SW480 (cell line): ENCODE measurements around the gene NUP133.
"Not testable (repeated sequence)": the region's sequence is repeated elsewhere in the genome, so short reads cannot be mapped to it uniquely, and the experiment has no call there.

ENCODE experiments used
- DNase-seq: peaks from one replicate; pipeline ENCODE4 v3.0.0-alpha.2; 2016; ENCODE audit warnings: low spot score

Gene NUP133

DNA sequence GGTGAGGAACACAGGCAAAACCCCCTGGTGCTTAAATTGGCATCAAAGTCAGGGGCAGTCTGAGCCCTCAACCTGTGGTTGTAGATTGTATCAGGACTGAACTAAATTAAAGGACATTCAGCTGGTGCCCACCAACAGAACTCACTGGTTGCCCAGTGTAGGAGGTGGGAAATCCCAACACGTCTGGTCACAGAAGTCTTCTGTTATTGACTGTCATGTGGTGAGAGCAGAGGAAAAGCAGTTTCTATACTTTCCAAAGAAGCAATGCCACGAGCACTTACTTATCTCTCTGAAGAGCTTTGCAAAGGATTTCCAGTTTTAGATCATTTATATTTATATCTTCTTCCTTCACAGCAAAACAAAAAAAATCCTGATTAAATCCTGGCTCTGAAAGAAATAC, 59.3 kb downstream of the NUP133 start:
- DNase-seq: no peak

DNA sequence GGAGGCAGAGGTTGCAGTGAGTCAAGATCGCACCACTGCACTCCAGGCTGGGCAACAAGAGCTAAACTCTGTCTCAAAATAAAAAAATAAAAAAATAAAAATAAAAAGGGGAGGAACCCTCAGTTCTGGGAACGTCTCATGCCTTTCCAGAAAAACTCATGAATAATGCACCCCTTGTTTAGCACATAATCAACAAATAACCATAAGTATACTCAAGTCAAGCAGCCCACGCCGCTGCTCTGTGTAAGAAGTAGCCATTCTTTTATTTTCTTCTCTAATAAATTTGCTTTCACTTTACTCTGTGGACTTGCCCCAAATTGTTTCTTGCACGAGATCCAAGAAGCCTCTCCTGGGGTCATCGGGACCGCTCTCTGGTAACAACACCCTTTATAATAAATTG, 59.8 kb downstream of the NUP133 start:
- no peak for DNase-seq

DNA sequence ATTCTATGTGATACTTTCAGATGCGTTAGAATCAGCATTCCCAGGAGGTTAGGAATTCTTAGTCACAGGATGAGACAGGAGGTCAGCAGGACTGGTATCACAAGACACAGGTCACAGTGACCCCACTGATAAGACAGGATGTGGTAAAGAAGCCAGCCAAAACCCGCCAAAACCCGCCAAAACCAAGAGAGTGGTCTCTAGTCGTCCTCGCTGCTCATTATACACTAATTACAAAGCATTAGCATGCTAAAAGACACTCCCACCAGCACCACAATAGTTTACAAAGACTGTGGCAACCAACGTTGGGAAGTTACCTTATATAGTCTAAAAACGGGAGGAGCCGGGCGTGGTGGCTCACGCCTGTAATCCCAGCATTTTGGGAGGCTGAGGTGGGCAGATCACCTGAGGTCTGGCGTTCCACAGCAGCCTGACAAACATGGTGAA, 60.3 kb downstream of the NUP133 start:
- no peak for DNase-seq

DNA sequence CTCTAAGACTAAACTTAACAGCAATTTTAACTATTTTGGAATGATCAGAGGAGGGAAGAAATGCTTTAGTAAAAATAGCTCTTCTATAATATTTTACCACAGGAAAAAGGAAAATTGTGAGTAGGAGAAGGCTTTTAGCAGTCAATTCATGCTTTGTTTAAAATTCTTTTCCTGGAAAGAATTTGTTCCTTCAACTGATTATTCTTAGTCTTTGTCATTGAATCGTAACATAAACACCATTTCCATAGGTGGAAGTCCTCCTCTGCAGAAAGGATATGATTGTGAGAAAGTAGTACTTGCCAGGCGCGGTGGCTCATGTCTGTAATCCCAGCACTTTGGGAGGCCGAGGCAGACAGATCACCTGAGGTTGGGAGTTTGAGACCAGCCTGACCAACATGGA, 62.3 kb downstream of the NUP133 start:
- no peak for DNase-seq

DNA sequence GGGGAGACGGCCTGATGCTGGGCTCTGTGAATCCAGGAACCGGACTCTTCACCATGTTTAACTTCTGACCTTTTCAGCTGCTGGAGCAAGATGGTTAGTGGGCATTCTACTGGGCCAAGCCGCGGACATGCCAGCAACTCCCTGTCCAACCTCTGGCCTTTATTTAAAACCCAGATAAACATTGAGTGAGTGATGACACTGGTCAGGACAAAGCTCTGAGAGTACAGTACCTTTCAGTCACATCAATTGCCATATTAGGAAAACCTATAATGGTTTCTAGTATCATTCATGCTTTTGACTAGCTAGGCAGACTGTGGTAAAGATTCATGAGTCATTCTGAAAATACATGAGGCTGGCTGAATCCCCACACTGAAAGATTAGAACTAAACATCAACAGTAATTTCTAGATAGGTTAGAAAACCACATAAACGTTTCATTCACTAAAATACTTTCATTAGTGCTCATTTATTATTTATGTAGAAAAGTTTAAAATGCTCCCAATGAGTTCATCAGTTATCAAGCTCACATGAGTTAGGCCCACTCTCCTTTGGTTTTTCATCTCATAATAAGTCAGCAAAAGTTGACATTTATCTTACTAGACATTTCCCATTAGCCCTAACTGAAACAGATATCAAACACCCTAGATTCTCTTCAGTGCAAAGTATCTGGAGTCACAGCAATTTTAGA, 67.1 kb downstream of the NUP133 start:
- DNase-seq: no peak

DNA sequence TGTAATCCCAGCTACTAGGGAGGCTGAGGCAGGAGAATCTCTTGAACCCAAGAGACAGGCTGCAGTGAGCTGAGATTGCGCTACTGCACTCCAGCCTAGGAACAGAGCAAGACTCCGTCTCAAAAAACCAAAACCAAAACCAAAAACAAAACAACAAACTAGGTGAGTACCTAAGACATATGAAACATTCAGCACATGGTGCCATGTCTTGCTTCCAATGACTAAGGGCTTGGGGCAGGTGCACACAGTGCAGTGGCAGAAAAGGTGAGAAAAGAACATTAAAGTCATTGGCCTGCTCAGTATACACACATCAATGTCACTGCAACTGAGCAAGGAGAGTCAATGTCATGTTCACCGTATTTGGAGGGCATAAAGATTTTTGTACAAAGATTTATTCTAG, 70.1 kb downstream of the NUP133 start:
- DNase-seq: no peak

DNA sequence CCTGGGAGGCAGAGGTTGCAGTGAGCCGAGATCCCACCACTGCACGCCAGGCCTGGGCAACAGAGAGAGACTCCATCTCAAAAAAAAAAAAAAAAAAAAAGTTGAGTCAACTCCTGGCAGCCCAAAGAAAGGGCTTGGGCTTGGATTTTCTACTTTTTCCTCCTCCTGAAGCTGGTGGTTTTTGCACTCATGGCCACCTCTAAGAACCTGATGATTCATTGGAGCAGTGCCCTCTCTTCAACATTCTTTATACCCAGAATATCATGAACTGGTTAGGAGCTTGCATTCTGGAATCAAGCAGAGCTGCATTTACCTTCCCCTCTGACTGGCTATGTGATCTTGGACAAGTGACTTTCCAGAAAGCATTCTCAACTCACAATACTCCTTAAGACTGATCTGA, 70.7 kb downstream of the NUP133 start:
- no peak for DNase-seq

DNA sequence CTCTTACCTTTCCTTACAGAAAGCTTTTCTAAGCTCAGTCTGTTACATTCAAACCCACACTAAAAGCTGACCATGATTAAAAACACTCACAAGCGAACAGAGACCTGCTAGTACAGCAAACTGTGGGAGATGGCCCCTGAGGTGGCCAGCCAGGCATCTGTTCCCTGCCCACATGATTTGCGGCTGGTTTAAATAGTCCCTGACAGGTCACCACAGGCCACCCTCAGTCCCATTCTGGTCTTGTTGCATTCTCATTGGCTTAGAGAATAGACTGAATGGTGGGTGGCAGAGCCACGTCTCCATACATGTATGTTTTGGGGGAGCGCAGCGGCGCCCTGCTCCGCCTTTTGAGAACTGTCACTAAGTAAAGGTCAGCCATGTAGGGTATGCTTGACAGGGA, 71.9 kb downstream of the NUP133 start:
- DNase-seq: no peak

DNA sequence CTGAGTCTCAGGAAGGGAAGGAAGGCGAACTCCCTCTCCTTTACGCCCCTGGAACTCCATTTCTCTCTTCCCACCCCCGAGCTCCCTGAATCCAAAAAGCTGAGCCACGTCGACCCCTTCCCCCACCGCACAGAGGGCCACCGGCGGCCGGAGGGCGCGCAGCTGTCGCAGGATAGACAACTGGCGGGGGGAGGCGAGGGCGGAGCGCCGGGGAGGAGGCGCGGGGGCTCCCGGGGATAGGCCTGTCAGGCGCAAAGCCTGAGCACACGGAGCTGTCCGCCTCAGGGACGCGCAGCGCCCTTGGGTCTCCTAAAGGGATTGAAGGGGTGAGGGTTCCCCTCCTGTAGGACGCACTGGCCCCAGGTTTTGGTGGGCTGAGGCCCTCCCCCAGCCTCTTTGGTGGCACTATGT, 73.5 kb downstream of the NUP133 start:
- no peak for DNase-seq

DNA sequence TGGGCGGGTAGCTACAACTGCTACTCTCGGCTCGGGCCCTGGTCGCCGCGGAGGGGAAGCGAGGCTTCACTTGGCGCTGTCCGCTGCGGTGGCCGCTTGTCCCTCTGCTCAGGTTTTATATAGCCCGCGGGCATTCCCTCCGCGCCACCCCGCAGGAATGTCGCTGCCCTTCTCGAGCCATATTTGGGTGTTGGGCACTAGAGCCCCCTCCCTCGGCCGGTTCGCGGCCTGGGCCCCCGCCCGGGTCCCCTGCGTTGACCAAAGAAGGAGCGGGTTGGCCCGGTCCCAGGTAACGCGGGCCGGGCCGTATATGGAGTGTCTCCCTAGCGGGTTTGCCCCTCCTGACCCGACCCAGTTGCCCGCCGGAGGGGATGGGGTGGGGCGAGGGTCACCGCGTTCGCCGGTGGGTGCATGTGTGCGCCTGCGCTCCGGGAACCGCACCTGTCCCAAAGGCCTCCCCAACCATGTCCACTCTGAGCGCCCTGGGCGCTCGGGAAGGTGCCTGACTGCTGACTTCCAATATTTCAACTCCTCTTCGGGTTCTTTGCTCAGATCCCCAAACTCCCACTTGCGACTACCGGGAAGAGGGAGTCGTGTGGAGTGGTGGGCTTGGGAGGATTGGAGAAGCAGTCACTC, 74.0 kb downstream of the NUP133 start, which contains the start of gene ACTA1:
Gene ACTA1 (minus strand): TSS at position 90 of the 636 bp plus-strand sequence. CDS start 979 bp downstream, outside the sequence.
- DNase-seq: no peak

DNA sequence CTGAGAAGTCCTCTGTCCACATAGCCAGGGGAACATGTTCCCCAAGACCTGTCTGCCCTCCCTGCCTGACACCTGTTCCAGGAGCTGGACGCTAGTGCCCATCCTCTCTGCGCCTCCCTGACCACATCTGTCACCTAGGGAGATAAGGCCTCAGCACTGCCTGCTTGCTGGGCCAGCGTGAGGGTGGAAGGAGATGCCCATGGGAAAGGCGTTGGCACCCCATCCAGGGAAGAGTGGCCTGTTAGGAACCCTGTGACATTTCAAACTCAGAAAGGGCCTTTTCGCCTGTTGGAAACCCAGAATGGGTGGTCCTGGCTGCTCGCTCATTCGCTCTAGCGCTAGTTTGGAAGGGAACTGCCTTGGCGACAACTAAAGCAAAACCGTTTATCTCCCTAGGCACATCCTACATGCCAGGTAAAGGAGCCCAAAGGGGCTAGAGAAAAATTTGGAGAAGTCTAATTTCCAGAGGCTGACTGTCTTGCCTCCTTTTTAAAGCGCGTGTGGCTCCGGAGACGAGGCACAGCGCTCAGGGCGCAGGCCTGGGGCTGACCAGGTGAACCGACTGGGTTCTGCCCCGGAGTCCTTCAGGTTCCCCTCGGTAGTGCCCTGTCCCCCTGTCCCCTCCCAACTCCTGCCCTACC, 74.7 kb downstream of the NUP133 start:
- DNase-seq: no peak

DNA sequence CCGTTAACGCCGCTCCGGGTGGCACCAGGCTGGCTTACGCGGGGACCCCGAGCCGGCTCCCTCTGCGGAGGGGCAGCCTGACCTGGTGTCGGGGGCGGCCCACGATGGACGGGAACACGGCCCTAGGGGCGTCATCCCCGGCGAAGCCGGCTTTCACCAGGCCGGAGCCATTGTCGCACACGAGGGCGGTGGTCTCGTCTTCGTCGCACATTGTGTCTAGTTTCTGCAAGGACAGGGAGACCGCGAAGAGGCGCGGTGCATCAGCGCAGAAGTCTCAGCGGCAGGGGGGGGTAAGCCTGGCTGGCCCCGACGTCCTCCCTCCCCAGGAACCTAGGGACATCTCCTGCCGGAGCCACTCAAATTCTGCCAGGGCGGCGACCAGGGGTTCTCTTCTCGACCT, 75.2 kb downstream of the NUP133 start:
- no peak for DNase-seq

DNA sequence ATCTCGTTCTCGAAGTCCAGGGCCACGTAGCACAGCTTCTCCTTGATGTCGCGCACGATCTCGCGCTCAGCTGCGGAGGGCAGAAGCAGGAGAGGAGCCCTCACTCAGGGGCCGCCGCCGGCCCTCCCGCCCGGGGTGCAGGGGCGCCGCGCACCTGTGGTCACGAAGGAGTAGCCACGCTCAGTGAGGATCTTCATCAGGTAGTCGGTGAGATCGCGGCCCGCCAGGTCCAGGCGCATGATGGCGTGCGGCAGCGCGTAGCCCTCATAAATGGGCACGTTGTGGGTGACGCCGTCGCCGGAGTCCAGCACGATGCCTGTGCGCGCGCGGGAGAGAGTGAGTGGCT, 76.1 kb downstream of the NUP133 start:
- no peak for DNase-seq

DNA sequence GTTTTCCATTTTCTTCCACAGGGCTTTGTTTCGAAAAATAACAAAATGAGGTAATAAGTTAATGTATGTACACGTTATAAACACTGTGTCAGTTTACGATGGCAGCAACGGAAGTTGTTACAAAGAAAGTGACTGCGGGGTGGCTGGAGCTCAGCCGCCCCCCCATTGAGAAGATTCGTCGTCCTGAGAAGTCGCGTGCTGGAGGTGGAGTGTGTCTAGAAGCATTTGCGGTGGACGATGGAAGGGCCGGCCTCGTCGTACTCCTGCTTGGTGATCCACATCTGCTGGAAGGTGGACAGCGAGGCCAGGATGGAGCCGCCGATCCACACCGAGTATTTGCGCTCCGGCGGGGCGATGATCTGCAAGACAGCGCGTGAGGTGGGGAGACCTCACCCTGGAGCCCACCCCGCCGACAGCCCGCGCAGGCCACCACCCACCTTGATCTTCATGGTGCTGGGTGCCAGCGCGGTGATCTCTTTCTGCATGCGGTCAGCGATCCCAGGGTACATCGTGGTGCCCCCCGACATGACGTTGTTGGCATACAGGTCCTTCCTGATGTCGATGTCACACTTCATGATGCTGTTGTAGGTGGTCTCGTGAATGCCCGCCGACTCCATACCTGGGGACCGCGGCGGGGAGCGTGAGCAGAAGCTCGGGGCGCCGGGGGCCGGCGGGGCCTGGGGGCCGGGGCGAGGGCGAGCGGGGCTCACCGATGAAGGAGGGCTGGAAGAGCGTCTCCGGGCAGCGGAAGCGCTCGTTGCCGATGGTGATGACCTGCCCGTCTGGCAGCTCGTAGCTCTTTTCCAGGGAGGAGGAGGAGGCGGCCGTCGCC, 76.6 kb downstream of the NUP133 start:
- no peak for DNase-seq

DNA sequence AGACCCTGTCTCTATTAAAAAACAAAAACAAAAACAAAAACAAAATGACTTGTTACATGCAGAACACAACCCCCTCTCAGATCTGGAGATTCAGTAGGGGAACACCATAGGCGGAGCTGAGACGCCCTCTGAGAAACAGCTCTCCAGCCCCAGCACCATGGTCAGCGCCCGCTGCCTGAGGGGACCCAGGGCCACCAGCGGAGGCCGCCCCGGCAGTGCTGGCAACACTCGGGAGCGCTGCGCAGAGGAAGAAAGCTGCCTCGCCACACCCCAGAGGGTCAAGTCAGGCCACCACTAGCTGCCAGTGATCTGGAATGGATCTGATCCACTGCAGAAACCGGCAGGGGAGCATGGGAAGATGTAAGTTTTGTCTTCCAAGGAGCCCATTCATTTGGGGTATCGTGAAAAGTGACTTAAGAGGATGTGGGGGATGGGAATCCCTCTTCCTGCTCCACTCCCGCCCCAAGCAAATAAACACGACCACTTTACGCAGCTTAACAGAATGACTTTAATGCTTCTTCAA, 77.3 kb downstream of the NUP133 start:
- DNase-seq: no peak

DNA sequence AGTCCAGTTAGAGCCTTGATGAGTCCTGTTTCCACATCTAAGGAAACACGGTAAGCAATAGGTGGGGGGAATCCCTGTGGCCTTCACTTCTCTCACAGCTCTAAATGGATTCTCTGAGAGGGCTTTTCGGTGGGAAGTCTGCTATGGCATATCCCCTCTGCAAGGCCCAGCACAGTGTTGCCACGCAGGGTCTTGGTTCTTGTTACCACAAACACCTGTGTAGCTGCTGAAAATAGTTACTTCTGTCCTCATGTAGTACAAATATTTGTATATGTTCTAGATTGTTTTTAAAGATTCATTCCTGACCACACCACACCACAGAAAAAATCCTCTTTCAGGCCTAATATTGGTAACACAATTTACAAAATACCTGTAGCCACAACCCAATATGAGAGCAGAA, 79.9 kb downstream of the NUP133 start:
- no peak for DNase-seq

DNA sequence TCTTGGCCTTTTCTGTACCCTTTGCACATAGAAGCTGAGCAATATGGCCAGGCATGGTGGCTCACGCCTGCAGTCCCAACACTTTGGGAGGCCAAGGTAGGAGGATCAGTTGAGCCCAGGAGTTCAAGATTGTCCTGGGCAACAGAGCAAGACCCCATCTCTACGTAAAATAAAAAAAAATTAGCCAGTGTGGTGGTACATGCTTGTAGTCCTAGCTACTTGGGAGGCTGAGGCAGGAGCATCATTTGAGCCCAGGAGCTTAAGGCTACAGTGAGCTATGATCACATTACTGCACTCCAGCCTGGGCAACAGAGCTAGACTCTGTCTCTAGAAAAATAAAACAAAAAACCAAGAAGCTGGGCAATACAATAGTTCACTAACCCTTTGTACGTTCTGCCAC, 80.6 kb downstream of the NUP133 start:
- no peak for DNase-seq

DNA sequence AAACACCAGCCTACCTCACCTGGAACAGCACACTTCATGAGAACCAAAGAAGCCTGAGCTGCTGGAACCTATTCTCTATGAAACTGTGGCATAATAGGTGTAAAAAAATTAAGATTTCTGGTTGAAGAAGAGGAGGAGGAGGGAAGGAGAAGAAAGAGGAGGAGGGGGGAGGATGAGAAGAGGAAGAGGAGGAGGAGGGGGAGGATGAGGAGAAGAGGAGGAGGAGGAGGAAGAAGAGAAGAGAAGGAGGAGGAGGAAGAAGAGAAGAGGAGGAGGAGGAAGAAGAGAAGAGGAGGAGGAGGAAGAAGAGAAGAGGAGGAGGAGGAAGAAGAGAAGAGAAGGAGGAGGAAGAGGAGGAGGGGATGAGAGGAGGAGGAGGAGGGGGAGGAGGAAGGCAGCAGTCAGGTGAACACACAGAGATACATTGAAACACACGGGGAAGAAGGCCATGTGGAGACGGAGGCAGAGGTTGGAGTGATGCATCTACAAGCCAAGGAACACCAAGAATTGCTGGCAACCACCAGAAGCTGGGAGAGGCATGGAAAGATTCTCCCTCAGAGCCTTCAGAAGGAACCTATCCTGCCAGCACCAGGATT, 82.5 kb downstream of the NUP133 start:
- no peak for DNase-seq

DNA sequence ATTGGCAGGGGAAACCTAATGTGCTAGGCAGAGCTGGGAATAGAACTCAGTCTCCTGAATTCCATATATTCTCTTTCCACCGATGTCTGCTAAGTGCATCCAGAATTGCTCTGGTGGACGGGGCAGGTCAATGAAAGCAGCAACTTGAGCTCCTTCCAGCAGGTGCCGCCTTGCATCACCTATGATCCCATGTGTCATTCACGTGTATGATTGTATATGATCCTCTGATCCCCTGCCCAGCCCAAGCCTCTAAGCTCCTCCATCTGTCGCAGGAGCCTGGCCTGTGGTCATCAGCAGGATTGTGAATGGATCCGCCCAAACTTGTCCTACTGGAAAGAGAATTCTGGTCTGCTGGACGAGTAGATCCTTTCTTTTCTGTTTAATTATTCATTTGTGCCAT, 87.4 kb downstream of the NUP133 start:
- peak; percentile 70 for DNase-seq

DNA sequence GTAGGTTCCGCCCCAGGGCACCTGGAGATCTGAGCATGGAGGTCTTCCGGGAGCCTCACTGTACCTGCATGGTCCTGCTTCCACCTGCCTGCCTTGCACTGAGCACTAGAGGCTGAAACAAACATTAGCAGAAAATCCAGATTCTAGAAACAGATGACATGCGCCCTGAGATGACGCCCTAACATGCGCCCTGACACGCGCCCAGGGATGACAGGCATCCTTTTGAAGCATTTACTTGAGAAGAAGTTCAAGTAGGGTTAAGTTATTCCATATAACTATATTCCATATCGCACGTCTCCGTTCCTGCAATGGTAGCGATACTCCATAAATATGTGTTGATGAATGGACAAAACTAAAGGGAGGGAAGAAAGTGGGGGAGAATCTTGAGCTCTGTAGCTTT, 87.9 kb downstream of the NUP133 start:
- DNase-seq: no peak

DNA sequence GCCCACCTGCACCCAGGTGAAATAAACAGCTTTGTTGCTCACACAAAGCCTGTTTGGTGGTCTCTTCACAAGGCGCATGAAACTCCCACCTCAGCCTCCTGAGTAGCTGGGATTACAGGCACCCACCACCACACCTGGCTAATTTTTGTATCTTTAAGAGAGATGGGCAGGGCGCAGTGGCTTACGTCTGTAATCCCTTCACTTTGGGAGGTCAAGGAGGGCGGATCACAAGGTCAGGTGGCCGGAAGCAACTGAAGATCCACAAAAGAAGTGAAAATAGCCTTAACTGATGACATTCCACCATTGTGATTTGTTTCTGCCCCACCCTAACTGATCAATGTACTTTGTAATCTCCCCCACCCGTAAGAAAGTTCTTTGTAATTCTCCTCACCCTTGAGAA, 89.6 kb downstream of the NUP133 start:
- DNase-seq: not testable (repeated sequence)

DNA sequence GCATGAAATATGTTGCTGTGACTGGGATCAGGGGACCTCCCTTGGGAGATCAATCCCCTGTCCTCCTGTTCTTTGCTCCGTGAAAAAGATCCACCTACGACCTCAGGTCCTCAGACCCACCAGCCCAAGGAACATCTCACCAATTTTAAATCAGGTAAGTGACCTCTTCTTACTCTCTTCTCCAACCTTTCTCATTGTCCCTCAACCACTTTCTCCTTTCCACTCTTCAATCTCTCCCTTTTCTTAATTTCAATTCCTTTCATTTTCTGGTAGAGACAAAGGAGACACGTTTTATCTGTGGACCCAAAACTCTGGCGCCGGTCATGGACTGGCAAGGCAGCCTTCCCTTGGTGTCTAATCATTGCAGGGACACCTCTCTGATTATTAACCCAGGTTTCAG, 95.3 kb downstream of the NUP133 start:
- not testable (repeated sequence) for DNase-seq
